Measurements from ENCODE around the gene LYZ. TPM values are rescaled to one million over a fixed set of nuclear protein-coding genes. Genes with fewer than 3 reads are reported as not detected.

LYZ gene
- total RNA-seq, 1 experiment from 2014 or later: 353 TPM

GRCh38 chr12:69368171-69368570, 20.0 kb downstream of the LYZ start:
- H3K4me1 Mint-ChIP-seq (ENCODE audit: low read depth, unreplicated experiment): peaks cover 9% of the 10 kb centered on the region
- H3K9me3 Mint-ChIP-seq (ENCODE audit: low read depth, unreplicated experiment): no peaks in the 10 kb centered on the region
- no peaks in the 10 kb centered on the region for H3K27me3 Mint-ChIP-seq (ENCODE audit: unreplicated experiment)
- intact Hi-C loops (cut with micrococcal nuclease; ENCODE audit: unreplicated experiment): no loop called here
- H3K4me3 Mint-ChIP-seq (ENCODE audit: low read depth, unreplicated experiment): no peak overlapping the region
- H3K36me3 Mint-ChIP-seq (ENCODE audit: insufficient read depth, unreplicated experiment): peaks cover 30% of the 10 kb centered on the region
- no peak for DNase-seq
- no peak overlapping the region for H3K27ac Mint-ChIP-seq (ENCODE audit: unreplicated experiment)
- BruUV-seq (replicated peaks): no TSS peak
- no peak for TF ChIP-seq CTCF (IDR thresholded peaks at IDR 0.05; ENCODE audit: unreplicated experiment)
- CTCF ChIA-PET: interaction anchor here (0.5 kb wide), 2 partner anchors 11 to 496 kb away, joined by 5 to 6 read pairs; no protein-coding TSS in a partner anchor

GRCh38 chr12:69383074-69383473, 34.9 kb downstream of the LYZ start:
- TF ChIP-seq CTCF (IDR thresholded peaks at IDR 0.05; ENCODE audit: unreplicated experiment): no peak
- no TSS peak for BruUV-seq (replicated peaks)
- DNase-seq: no peak
- H3K36me3 Mint-ChIP-seq (ENCODE audit: insufficient read depth, unreplicated experiment): peaks cover 13% of the 10 kb centered on the region
- H3K27ac Mint-ChIP-seq (ENCODE audit: unreplicated experiment): no peak overlapping the region
- intact Hi-C loops (cut with micrococcal nuclease; ENCODE audit: unreplicated experiment): no loop called here
- CTCF ChIA-PET: no interaction called here
- H3K9me3 Mint-ChIP-seq (ENCODE audit: low read depth, unreplicated experiment): no peaks in the 10 kb centered on the region
- H3K4me3 Mint-ChIP-seq (ENCODE audit: low read depth, unreplicated experiment): no peak overlapping the region
- no peaks in the 10 kb centered on the region for H3K27me3 Mint-ChIP-seq (ENCODE audit: unreplicated experiment)
- H3K4me1 Mint-ChIP-seq (ENCODE audit: low read depth, unreplicated experiment): peaks cover 18% of the 10 kb centered on the region

GRCh38 chr12:69385038-69385437, 36.9 kb downstream of the LYZ start:
- intact Hi-C loops (cut with micrococcal nuclease; ENCODE audit: unreplicated experiment): no loop called here
- Mint-ChIP-seq H3K4me3 (ENCODE audit: low read depth, unreplicated experiment) (no peak overlapping the region), H3K27me3 (ENCODE audit: unreplicated experiment) (no peaks in the 10 kb centered on the region), H3K9me3 (ENCODE audit: low read depth, unreplicated experiment) (no peaks in the 10 kb centered on the region), H3K27ac (ENCODE audit: unreplicated experiment) (no peak overlapping the region), H3K4me1 (ENCODE audit: low read depth, unreplicated experiment) (peaks cover 18% of the 10 kb centered on the region), H3K36me3 (ENCODE audit: insufficient read depth, unreplicated experiment) (peaks cover 5% of the 10 kb centered on the region)
- no peak for TF ChIP-seq CTCF (IDR thresholded peaks at IDR 0.05; ENCODE audit: unreplicated experiment)
- BruUV-seq (replicated peaks): no TSS peak
- no peak for DNase-seq
- CTCF ChIA-PET: interaction anchor here (0.7 kb wide), 1 partner anchor 186 kb away, joined by 3 read pairs; no protein-coding TSS in a partner anchor

GRCh38 chr12:69386921-69387320, 38.7 kb downstream of the LYZ start:
- DNase-seq: no peak
- intact Hi-C loops (cut with micrococcal nuclease; ENCODE audit: unreplicated experiment): no loop called here
- Mint-ChIP-seq H3K27me3 (ENCODE audit: unreplicated experiment) (no peaks in the 10 kb centered on the region), H3K4me3 (ENCODE audit: low read depth, unreplicated experiment) (no peak overlapping the region), H3K9me3 (ENCODE audit: low read depth, unreplicated experiment) (no peaks in the 10 kb centered on the region), H3K36me3 (ENCODE audit: insufficient read depth, unreplicated experiment) (peaks cover 9% of the 10 kb centered on the region), H3K27ac (ENCODE audit: unreplicated experiment) (no peak overlapping the region), H3K4me1 (ENCODE audit: low read depth, unreplicated experiment) (peaks cover 18% of the 10 kb centered on the region)
- CTCF ChIA-PET: no interaction called here
- no TSS peak for BruUV-seq (replicated peaks)
- TF ChIP-seq CTCF (IDR thresholded peaks at IDR 0.05; ENCODE audit: unreplicated experiment): no peak
